HCT116 (cell line): ENCODE data around the gene FNDC3B. TPM values are rescaled to one million over a fixed set of nuclear protein-coding genes. Genes with fewer than 3 reads are reported as not detected.

Source experiments
- ATAC-seq: fragments of 200-7000 bp; cut with Tn5 transposase; 2 replicates; pipeline ENCODE4 v1.9.1; 2020; ENCODE audit warnings: mild to moderate bottlenecking, moderate library complexity
- BruUV-seq: library from RNA; stranded (reverse); fragments of 400-500 nt; replicated peaks from 2 replicates; lab custom pipeline; 2021; lab: Mats Ljungman, UMichigan
- CTCF ChIA-PET: fragments of 300-600 bp; sonication (Branson Sonifier 250); formaldehyde crosslinking; loops from one replicate; lab custom pipeline; 2021; ENCODE audit warnings: antibody characterized with exemption; lab: Charles Lee
- POLR2A ChIA-PET: fragments of 300-600, 350-600 bp; sonication (Branson Sonifier 250); formaldehyde crosslinking; loops from one replicate; lab custom pipeline; 2021; ENCODE audit warnings: antibody characterized with exemption; lab: Charles Lee
- RAD21 ChIA-PET, 2 experiments: fragments of 300-600 bp; sonication (Branson Sonifier 250); formaldehyde crosslinking; loops; one replicate each; lab custom pipeline; 2023; ENCODE audit warnings: low total read pairs in 2 of 2; ENCODE audit not compliant: uncharacterized antibody in 2 of 2, unreplicated experiment in 2 of 2, low non-redundant PET in 1 of 2; lab: Charles Lee
- DNase-seq: peaks from one replicate; pipeline ENCODE4 v3.0.0-alpha.2; 2010; ENCODE audit warnings: low read depth, low spot score
- H2AFZ ChIP-seq: fragments of 200-600 bp; shearing (Covaris generic), sonication (generic); 2 replicates; pipeline ENCODE4 v1.6.1; 2017; ENCODE audit warnings: low read depth, mixed run types, mixed read lengths, antibody characterized with exemption, low read length; ENCODE audit not compliant: poor library complexity, severe bottlenecking
- H3K27ac ChIP-seq: 2 replicates; pipeline ENCODE4 v1.5.1; 2012; ENCODE audit warnings: low read depth, low read length
- H3K27me3 ChIP-seq: fragments of 200-600 bp; sonication (generic); 2 replicates; pipeline ENCODE4 v1.6.1; 2016; ENCODE audit warnings: mixed run types, low read length, mixed read lengths; ENCODE audit not compliant: insufficient read depth
- H3K36me3 ChIP-seq, 2 experiments: fragments of 200-500 bp in 1 of 2; fragments of 200-600 bp in 1 of 2; sonication (Bioruptor generic) in 1 of 2; sonication (generic) in 1 of 2; 2 replicates each; pipeline versions ENCODE4 v1.5.1 to v1.6.1; 2014 to 2016; ENCODE audit warnings: low read length in 2 of 2, inconsistent platforms in 1 of 2, mixed read lengths in 1 of 2, mixed run types in 1 of 2; ENCODE audit not compliant: insufficient read depth in 2 of 2, control insufficient read depth in 1 of 2
- H3K4me1 ChIP-seq, 2 experiments: fragments of 200-600 bp in 1 of 2; sonication (generic) in 1 of 2; 2 replicates each; pipeline versions ENCODE4 v1.5.1 to v1.6.1; 2012 to 2017; ENCODE audit warnings: low read length in 2 of 2, inconsistent platforms in 1 of 2, mild to moderate bottlenecking in 1 of 2, mixed read lengths in 1 of 2, mixed run types in 1 of 2, moderate library complexity in 1 of 2; ENCODE audit not compliant: insufficient read depth in 2 of 2, control insufficient read depth in 1 of 2
- H3K4me2 ChIP-seq: fragments of 200-600 bp; sonication (generic); 2 replicates; pipeline ENCODE4 v1.6.1; 2017; ENCODE audit warnings: mixed run types, low read length, mixed read lengths
- H3K4me3 ChIP-seq, 2 experiments: fragments of 200-600 bp in 1 of 2; sonication (generic) in 1 of 2; replicated peaks in 1 of 2; 2 replicates each; pipeline ENCODE4 v1.5.1; 2011 to 2016; ENCODE audit warnings: low read length in 2 of 2, control low read depth in 1 of 2, low read depth in 1 of 2, mild to moderate bottlenecking in 1 of 2, mixed read lengths in 1 of 2, mixed run types in 1 of 2
- H3K79me2 ChIP-seq: fragments of 200-600 bp; sonication (generic); 2 replicates; pipeline ENCODE4 v1.6.1; 2017; ENCODE audit warnings: mild to moderate bottlenecking, mixed run types, low read length, moderate library complexity, mixed read lengths; ENCODE audit not compliant: insufficient read depth
- H3K9ac ChIP-seq: fragments of 200-600 bp; sonication (generic); 2 replicates; pipeline ENCODE4 v1.6.1; 2016; ENCODE audit warnings: low read length, mixed read lengths
- H3K9me2 ChIP-seq: fragments of 200-600 bp; sonication (generic), shearing (Covaris generic); 2 replicates; pipeline ENCODE4 v1.6.1; 2017; ENCODE audit warnings: mixed run types, mild to moderate bottlenecking, moderate library complexity; ENCODE audit not compliant: insufficient read depth
- H3K9me3 ChIP-seq, 2 experiments: fragments of 200-500 bp in 1 of 2; fragments of 200-600 bp in 1 of 2; sonication (Bioruptor generic) in 1 of 2; sonication (generic) in 1 of 2; 2 replicates each; pipeline ENCODE4 v1.6.1; 2014 to 2017; ENCODE audit warnings: low read length in 2 of 2, mixed read lengths in 2 of 2, inconsistent platforms in 1 of 2, low read depth in 1 of 2, mild to moderate bottlenecking in 1 of 2, mixed run types in 1 of 2, moderate library complexity in 1 of 2; ENCODE audit not compliant: control insufficient read depth in 1 of 2, insufficient read depth in 1 of 2
- H4K20me1 ChIP-seq: fragments of 200-600 bp; sonication (generic), shearing (Covaris generic); 2 replicates; pipeline ENCODE4 v1.6.1; 2017; ENCODE audit warnings: mixed run types, mild to moderate bottlenecking, moderate library complexity; ENCODE audit not compliant: insufficient read depth
- CBX3 ChIP-seq: IDR thresholded peaks from 2 replicates; pipeline ENCODE4 v1.6.1; 2012; ENCODE audit warnings: low read depth
- CEBPB ChIP-seq: IDR thresholded peaks from 2 replicates; pipeline ENCODE4 v1.6.1; 2012; ENCODE audit warnings: low read depth
- EZH2 ChIP-seq: fragments of 200-600 bp; sonication (generic); IDR thresholded peaks from 2 replicates; pipeline ENCODE4 v1.6.1; 2017; ENCODE audit warnings: antibody characterized with exemption, mixed run types
- EZH2phosphoT487 ChIP-seq: fragments of 200-600 bp; IDR thresholded peaks from 2 replicates; pipeline ENCODE4 v1.6.1; 2018; ENCODE audit warnings: antibody characterized with exemption, borderline replicate concordance
- JUND ChIP-seq: IDR thresholded peaks from 2 replicates; pipeline ENCODE4 v1.6.1; 2012
- POLR2A ChIP-seq: IDR thresholded peaks from 2 replicates; pipeline ENCODE4 v1.7.0; 2011; ENCODE audit warnings: borderline replicate concordance; ENCODE audit not compliant: insufficient read depth, insufficient read length; ENCODE audit errors: extremely low read depth
- RAD21 ChIP-seq: IDR thresholded peaks from 2 replicates; pipeline ENCODE4 v1.6.1; 2012; ENCODE audit warnings: low read depth, mild to moderate bottlenecking
- intact Hi-C: fragments of 100-400 bp; cut with micrococcal nuclease; formaldehyde crosslinking; loops from 2 replicates; pipeline ENCODE4 v1.10.0; 2022
- total RNA-seq: library from RNA; stranded (reverse); gene quantifications from one replicate; pipeline ENCODE4 v1.2.1, GENCODE V29; 2021; ENCODE audit not compliant: unreplicated experiment
- TF ChIP-seq, protein P1 (sequence below): IDR thresholded peaks from 2 replicates; pipeline ENCODE4 v1.6.1; 2012; ENCODE audit warnings: low read depth
- TF ChIP-seq, protein P2 (sequence below), 3 experiments: fragments of 200-600 bp in 1 of 3; sonication (generic) in 1 of 3; IDR thresholded peaks in 2 of 3; conservative IDR thresholded peaks in 1 of 3; 2 replicates each; pipeline ENCODE4 v1.5.1; 2012 to 2017; ENCODE audit warnings: low read depth in 2 of 3, low read length in 2 of 3, antibody characterized with exemption in 1 of 3, borderline replicate concordance in 1 of 3, control low read depth in 1 of 3, mild to moderate bottlenecking in 1 of 3, mixed read lengths in 1 of 3, mixed run types in 1 of 3, moderate library complexity in 1 of 3; ENCODE audit not compliant: insufficient read depth in 1 of 3

The FNDC3B gene
- total RNA-seq, 1 experiment from 2014 or later: 45.7 TPM

DNA sequence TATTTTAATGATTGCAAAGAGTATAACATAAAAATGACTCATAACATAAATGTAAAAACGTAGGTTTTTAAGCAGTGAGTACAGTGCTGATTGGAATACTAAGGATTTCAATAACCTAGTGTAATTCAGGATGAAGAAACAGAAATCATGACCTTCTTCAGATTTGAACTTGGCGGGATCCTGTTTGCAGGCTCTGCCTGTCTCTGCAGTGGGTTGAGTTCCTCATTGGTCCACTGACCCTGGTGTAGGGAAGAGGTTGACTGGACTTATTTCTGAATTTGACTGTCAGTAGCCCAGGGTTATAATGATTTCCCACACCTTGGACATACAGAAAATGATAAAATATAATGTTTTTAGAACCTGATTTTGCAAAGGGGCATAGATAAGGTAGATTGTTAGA, 171.7 kb downstream of the FNDC3B start (continued):
- TF ChIP-seq CBX3 (no peak), RAD21 (no peak)
- TF ChIP-seq, protein P1, sequence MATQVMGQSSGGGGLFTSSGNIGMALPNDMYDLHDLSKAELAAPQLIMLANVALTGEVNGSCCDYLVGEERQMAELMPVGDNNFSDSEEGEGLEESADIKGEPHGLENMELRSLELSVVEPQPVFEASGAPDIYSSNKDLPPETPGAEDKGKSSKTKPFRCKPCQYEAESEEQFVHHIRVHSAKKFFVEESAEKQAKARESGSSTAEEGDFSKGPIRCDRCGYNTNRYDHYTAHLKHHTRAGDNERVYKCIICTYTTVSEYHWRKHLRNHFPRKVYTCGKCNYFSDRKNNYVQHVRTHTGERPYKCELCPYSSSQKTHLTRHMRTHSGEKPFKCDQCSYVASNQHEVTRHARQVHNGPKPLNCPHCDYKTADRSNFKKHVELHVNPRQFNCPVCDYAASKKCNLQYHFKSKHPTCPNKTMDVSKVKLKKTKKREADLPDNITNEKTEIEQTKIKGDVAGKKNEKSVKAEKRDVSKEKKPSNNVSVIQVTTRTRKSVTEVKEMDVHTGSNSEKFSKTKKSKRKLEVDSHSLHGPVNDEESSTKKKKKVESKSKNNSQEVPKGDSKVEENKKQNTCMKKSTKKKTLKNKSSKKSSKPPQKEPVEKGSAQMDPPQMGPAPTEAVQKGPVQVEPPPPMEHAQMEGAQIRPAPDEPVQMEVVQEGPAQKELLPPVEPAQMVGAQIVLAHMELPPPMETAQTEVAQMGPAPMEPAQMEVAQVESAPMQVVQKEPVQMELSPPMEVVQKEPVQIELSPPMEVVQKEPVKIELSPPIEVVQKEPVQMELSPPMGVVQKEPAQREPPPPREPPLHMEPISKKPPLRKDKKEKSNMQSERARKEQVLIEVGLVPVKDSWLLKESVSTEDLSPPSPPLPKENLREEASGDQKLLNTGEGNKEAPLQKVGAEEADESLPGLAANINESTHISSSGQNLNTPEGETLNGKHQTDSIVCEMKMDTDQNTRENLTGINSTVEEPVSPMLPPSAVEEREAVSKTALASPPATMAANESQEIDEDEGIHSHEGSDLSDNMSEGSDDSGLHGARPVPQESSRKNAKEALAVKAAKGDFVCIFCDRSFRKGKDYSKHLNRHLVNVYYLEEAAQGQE: no peak

DNA sequence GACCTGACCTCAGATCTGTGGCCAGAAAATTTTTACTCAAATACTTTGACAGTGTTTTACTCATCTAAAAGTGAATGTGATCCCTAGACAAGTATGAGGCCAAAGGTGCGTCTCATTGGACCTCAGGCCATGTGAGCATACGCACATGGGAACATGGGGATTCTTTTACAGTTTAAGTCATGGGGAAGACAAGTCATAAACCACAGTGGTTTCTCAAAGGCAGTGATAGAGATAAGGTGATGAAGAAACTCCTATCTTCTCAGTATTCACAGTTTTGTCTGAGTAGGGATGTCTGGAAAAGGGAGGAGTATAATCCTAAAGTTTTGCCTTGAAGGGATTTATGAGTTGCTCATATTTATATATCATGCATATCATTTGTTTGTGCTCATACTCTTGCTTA, 173.8 kb downstream of the FNDC3B start:
- H3K4me1 ChIP-seq: peaks cover 0 to 5% of the 10 kb centered on the region in 2 experiments; a peak in 1 of 4 replicates
- no peak for ATAC-seq
- CTCF ChIA-PET: no interaction called here
- no peak overlapping the region for H3K4me3 ChIP-seq
- intact Hi-C loops: no loop called here
- RAD21 ChIA-PET: no interaction called here
- no peaks in the 10 kb centered on the region for H3K9me3 ChIP-seq
- no peak for TF ChIP-seq CBX3
- no peaks in the 10 kb centered on the region for H3K36me3 ChIP-seq
- no TSS peak for BruUV-seq
- DNase-seq: no peak
- H4K20me1 ChIP-seq: no peaks in the 10 kb centered on the region
- no peak overlapping the region for H3K27ac ChIP-seq
- H3K27me3 ChIP-seq: no peaks in the 10 kb centered on the region
- no peaks in the 10 kb centered on the region for H3K9me2 ChIP-seq
- H3K9ac ChIP-seq: no peak overlapping the region
- no peak overlapping the region for H3K4me2 ChIP-seq
- no peak overlapping the region for H2AFZ ChIP-seq
- POLR2A ChIA-PET: no interaction called here
- no peaks in the 10 kb centered on the region for H3K79me2 ChIP-seq

DNA sequence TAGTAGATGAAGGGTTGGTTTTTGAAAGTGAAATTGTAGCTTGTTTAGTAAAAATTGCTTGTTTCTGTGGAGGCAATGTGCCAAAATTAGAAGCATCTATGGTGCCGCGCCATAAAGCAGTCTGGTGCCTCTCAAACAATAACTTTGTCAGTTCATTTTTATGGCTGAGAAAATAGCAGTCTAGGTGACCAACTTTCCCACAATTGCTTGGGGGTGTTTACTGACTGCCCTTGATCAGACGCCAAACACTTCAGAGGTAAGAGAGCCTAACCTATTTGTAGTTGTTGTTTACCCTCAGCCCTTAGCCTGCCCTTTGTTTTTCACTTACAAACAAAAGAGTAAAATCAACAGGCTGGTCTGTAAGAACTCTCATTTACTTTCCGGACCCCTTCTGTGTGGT, 174.5 kb downstream of the FNDC3B start:
- H3K27ac ChIP-seq: no peak overlapping the region
- no TSS peak for BruUV-seq
- no peak for TF ChIP-seq POLR2A
- TF ChIP-seq, protein P1: no peak
- TF ChIP-seq, protein P2, sequence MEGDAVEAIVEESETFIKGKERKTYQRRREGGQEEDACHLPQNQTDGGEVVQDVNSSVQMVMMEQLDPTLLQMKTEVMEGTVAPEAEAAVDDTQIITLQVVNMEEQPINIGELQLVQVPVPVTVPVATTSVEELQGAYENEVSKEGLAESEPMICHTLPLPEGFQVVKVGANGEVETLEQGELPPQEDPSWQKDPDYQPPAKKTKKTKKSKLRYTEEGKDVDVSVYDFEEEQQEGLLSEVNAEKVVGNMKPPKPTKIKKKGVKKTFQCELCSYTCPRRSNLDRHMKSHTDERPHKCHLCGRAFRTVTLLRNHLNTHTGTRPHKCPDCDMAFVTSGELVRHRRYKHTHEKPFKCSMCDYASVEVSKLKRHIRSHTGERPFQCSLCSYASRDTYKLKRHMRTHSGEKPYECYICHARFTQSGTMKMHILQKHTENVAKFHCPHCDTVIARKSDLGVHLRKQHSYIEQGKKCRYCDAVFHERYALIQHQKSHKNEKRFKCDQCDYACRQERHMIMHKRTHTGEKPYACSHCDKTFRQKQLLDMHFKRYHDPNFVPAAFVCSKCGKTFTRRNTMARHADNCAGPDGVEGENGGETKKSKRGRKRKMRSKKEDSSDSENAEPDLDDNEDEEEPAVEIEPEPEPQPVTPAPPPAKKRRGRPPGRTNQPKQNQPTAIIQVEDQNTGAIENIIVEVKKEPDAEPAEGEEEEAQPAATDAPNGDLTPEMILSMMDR (IDR thresholded peaks at IDR 0.05 in 2 of 3, conservative IDR thresholded peaks at IDR 0.05 in 1 of 3; ENCODE audit: borderline replicate concordance in 1 of 3, insufficient read depth in 1 of 3, low read depth in 2 of 3, low read length in 2 of 3): no peak
- no peak for TF ChIP-seq RAD21
- TF ChIP-seq EZH2: no peak
- TF ChIP-seq EZH2phosphoT487: no peak
- TF ChIP-seq JUND: no peak
- no peak for TF ChIP-seq CEBPB

More for the DNA sequence above, 174.5 kb downstream of the FNDC3B start:
- ChIA-PET POLR2A (no interaction called here), RAD21 (no interaction called here), CTCF (no interaction called here)
- ATAC-seq (no peak), DNase-seq (no peak)
- no peak overlapping the region for H3K9ac ChIP-seq
- H3K9me2 ChIP-seq: no peaks in the 10 kb centered on the region
- intact Hi-C loops: no loop called here
- no peaks in the 10 kb centered on the region for H4K20me1 ChIP-seq
- no peak overlapping the region for H3K4me2 ChIP-seq
- H3K9me3 ChIP-seq: no peaks in the 10 kb centered on the region
- H3K4me1 ChIP-seq: peaks cover 0 to 5% of the 10 kb centered on the region in 2 experiments; a peak in 1 of 4 replicates
- no peaks in the 10 kb centered on the region for H3K27me3 ChIP-seq
- no peak overlapping the region for H3K4me3 ChIP-seq
- no peaks in the 10 kb centered on the region for H3K36me3 ChIP-seq
- no peaks in the 10 kb centered on the region for H3K79me2 ChIP-seq
- H2AFZ ChIP-seq: no peak overlapping the region
